Liver (tissue), 9 donors: ENCODE data around the gene CBL. TPM values are rescaled to one million over a fixed set of nuclear protein-coding genes. Genes with fewer than 3 reads are reported as not detected.

ENCODE experiments used
- DNase-seq: peaks from one replicate; pipeline ENCODE4 v3.0.0-alpha.2; 2017; ENCODE audit warnings: low spot score
- H3K27ac ChIP-seq, 2 donors: one replicate each; pipeline ENCODE4 v1.7.0; 2013; ENCODE audit warnings: inconsistent platforms in 2 of 2, low read length in 2 of 2, control low read depth in 1 of 2, low read depth in 1 of 2, mild to moderate bottlenecking in 1 of 2
- H3K27me3 ChIP-seq, 4 donors: one replicate each; pipeline versions ENCODE4 v1.6.1 to v1.7.0; 2013; ENCODE audit warnings: low read length in 3 of 4, inconsistent platforms in 1 of 4, mild to moderate bottlenecking in 1 of 4, moderate library complexity in 1 of 4; ENCODE audit not compliant: control insufficient read depth in 4 of 4, insufficient read depth in 4 of 4
- H3K36me3 ChIP-seq, 4 donors: one replicate each; pipeline versions ENCODE4 v1.6.1 to v1.7.0; 2013; ENCODE audit warnings: low read length in 3 of 4, mild to moderate bottlenecking in 3 of 4, low read depth in 1 of 4, moderate library complexity in 1 of 4; ENCODE audit not compliant: control insufficient read depth in 4 of 4, insufficient read depth in 3 of 4
- H3K4me1 ChIP-seq, 4 donors: one replicate each; pipeline versions ENCODE4 v1.6.1 to v1.7.0; 2013; ENCODE audit warnings: low read length in 3 of 4, mild to moderate bottlenecking in 3 of 4, moderate library complexity in 1 of 4; ENCODE audit not compliant: control insufficient read depth in 4 of 4, insufficient read depth in 4 of 4
- H3K4me3 ChIP-seq, 3 donors: one replicate each; pipeline versions ENCODE4 v1.6.1 to v1.7.0; 2013; ENCODE audit warnings: low read length in 3 of 3, control low read depth in 1 of 3, low read depth in 1 of 3, mild to moderate bottlenecking in 1 of 3
- H3K9ac ChIP-seq, 2 donors: one replicate each; pipeline ENCODE4 v1.7.0; 2013; ENCODE audit warnings: low read length in 2 of 2, mild to moderate bottlenecking in 2 of 2, moderate library complexity in 2 of 2, control low read depth in 1 of 2, low read depth in 1 of 2
- H3K9me3 ChIP-seq, 4 donors: one replicate each; pipeline versions ENCODE4 v1.6.1 to v1.7.0; 2013; ENCODE audit warnings: low read length in 3 of 4; ENCODE audit not compliant: control insufficient read depth in 4 of 4
- EGR1 ChIP-seq, 2 donors: IDR thresholded peaks; 2 replicates each; pipeline ENCODE4 v1.6.1; 2016 to 2018; ENCODE audit warnings: antibody characterized with exemption in 2 of 2, low read depth in 2 of 2
- FOXA1 ChIP-seq: IDR thresholded peaks from 2 replicates; pipeline ENCODE4 v1.6.1; 2016; ENCODE audit warnings: antibody characterized with exemption
- FOXA2 ChIP-seq: IDR thresholded peaks from 2 replicates; pipeline ENCODE4 v1.6.1; 2016; ENCODE audit warnings: antibody characterized with exemption
- GABPA ChIP-seq, 2 donors: IDR thresholded peaks in 1 of 2; conservative IDR thresholded peaks in 1 of 2; 2 replicates each; pipeline ENCODE4 v1.6.1; 2016; ENCODE audit warnings: antibody characterized with exemption in 2 of 2, mild to moderate bottlenecking in 1 of 2, moderate library complexity in 1 of 2
- HNF4A ChIP-seq, 2 donors: conservative IDR thresholded peaks; 2 replicates each; pipeline ENCODE4 v1.6.1; 2016; ENCODE audit warnings: antibody characterized with exemption in 2 of 2, mild to moderate bottlenecking in 2 of 2
- JUND ChIP-seq, 2 donors: IDR thresholded peaks; 2 replicates each; pipeline ENCODE4 v1.6.1; 2016; ENCODE audit warnings: antibody characterized with exemption in 2 of 2
- NR2F2 ChIP-seq: IDR thresholded peaks from 2 replicates; pipeline ENCODE4 v1.6.1; 2016; ENCODE audit warnings: antibody characterized with exemption
- RAD21 ChIP-seq, 2 donors: IDR thresholded peaks; 2 replicates each; pipeline ENCODE4 v1.6.1; 2016; ENCODE audit warnings: antibody characterized with exemption in 2 of 2, mild to moderate bottlenecking in 2 of 2
- RXRA ChIP-seq, 2 donors: IDR thresholded peaks; 2 replicates each; pipeline ENCODE4 v1.6.1; 2017 to 2018; ENCODE audit warnings: antibody characterized with exemption in 2 of 2, mild to moderate bottlenecking in 1 of 2
- SP1 ChIP-seq: IDR thresholded peaks from 2 replicates; pipeline ENCODE4 v1.6.1; 2018; ENCODE audit warnings: antibody characterized with exemption, mild to moderate bottlenecking
- TAF1 ChIP-seq: conservative IDR thresholded peaks from 2 replicates; pipeline ENCODE4 v1.6.1; 2016; ENCODE audit warnings: antibody characterized with exemption, mild to moderate bottlenecking
- YY1 ChIP-seq: IDR thresholded peaks from 2 replicates; pipeline ENCODE4 v1.6.1; 2016; ENCODE audit warnings: antibody characterized with exemption, mild to moderate bottlenecking
- WGBS: extraction: QIAGEN DNeasy Blood & Tissue Kit; methylation state at CpG from one replicate; pipeline ENCODE4 v1.1.7; 2013; 5-methylcytosine and 5-hydroxymethylcytosine counted together
- polyA plus RNA-seq, 2 donors: library from polyadenylated mRNA; stranded (reverse) in 1 of 2; unstranded in 1 of 2; fragments of 200-250 nt in 1 of 2; fragments of >200 nt in 1 of 2; fragmentation: Nextera tagmentation in 1 of 2; extraction: Ambion mirVana in 1 of 2; gene quantifications; one replicate each; pipeline versions ENCODE4 v1.2.1 to v1.2.3, GENCODE V29; 2013 to 2015
- total RNA-seq, 2 donors: library from RNA; depleted of rRNA; stranded (reverse); fragments of >200 nt; gene quantifications; one replicate each; pipeline ENCODE4 v1.2.3, GENCODE V29; 2014
- TF ChIP-seq, protein P1 (sequence below): IDR thresholded peaks from 2 replicates; pipeline ENCODE4 v1.6.1; 2016; ENCODE audit warnings: antibody characterized with exemption, mild to moderate bottlenecking
- TF ChIP-seq, protein P2 (sequence below): IDR thresholded peaks from 2 replicates; pipeline ENCODE4 v1.6.1; 2016; ENCODE audit warnings: antibody characterized with exemption
- TF ChIP-seq, protein P3 (sequence below): IDR thresholded peaks from 2 replicates; pipeline ENCODE4 v1.6.1; 2016; ENCODE audit warnings: antibody characterized with exemption
- TF ChIP-seq, protein P4 (sequence below): fragments of 150-350 bp; IDR thresholded peaks from 2 replicates; pipeline ENCODE4 v1.5.1; 2017; ENCODE audit warnings: improper control_type of control experiment, low read depth, low read length; ENCODE audit not compliant: missing input control
- TF ChIP-seq, protein P5 (sequence below): IDR thresholded peaks from 2 replicates; pipeline ENCODE4 v1.6.1; 2016; ENCODE audit warnings: antibody characterized with exemption
- donor health status: healthy.
- donor health status: healthy.
- donor health status: healthy.
- donor health status: healthy.
- donor health status: healthy.

CBL gene
- total and polyA plus RNA-seq, 4 donors: 1.6 to 5.5 (median 3.5) TPM

DNA sequence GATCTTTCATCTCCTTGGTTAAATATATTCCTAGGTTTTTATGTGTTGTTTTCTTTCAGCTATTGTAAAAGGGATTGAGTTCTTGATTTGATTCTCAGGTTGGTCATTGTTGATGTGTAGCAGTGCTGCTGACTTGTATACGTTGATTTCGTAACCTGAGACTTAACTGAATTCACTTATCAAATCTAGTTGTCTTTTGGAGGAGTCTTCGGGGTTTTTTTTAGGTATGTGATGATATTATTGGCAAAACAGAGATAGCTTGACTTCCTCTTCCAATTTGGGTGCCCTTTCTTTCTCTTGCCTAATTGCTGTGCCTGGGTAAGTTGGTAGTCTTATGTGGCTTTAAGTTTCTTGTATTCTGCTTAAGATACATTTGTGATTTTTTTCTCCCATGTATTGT lies 52.8 kb downstream of the CBL start:
- Histone ChIP-seq H3K4me1 (peaks cover 0 to 4% (median 0%) of the 10 kb centered on the region in 4 donors), H3K4me3 (no peak overlapping the region), H3K9ac (no peak overlapping the region), H3K27me3 (no peaks in the 10 kb centered on the region), H3K9me3 (no peaks in the 10 kb centered on the region), H3K36me3 (no peaks in the 10 kb centered on the region), H3K27ac (no peak overlapping the region)
- DNase-seq: no peak
- no peak for TF ChIP-seq YY1
- no peak for TF ChIP-seq TAF1
- TF ChIP-seq, protein P1, sequence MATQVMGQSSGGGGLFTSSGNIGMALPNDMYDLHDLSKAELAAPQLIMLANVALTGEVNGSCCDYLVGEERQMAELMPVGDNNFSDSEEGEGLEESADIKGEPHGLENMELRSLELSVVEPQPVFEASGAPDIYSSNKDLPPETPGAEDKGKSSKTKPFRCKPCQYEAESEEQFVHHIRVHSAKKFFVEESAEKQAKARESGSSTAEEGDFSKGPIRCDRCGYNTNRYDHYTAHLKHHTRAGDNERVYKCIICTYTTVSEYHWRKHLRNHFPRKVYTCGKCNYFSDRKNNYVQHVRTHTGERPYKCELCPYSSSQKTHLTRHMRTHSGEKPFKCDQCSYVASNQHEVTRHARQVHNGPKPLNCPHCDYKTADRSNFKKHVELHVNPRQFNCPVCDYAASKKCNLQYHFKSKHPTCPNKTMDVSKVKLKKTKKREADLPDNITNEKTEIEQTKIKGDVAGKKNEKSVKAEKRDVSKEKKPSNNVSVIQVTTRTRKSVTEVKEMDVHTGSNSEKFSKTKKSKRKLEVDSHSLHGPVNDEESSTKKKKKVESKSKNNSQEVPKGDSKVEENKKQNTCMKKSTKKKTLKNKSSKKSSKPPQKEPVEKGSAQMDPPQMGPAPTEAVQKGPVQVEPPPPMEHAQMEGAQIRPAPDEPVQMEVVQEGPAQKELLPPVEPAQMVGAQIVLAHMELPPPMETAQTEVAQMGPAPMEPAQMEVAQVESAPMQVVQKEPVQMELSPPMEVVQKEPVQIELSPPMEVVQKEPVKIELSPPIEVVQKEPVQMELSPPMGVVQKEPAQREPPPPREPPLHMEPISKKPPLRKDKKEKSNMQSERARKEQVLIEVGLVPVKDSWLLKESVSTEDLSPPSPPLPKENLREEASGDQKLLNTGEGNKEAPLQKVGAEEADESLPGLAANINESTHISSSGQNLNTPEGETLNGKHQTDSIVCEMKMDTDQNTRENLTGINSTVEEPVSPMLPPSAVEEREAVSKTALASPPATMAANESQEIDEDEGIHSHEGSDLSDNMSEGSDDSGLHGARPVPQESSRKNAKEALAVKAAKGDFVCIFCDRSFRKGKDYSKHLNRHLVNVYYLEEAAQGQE: no peak
- TF ChIP-seq GABPA (IDR thresholded peaks at IDR 0.05 in 1 of 2, conservative IDR thresholded peaks at IDR 0.05 in 1 of 2): no peak
- no peak for TF ChIP-seq JUND (IDR thresholded peaks at IDR 0.05)
- TF ChIP-seq FOXA2: no peak
- TF ChIP-seq SP1: no peak
- TF ChIP-seq, protein P2, sequence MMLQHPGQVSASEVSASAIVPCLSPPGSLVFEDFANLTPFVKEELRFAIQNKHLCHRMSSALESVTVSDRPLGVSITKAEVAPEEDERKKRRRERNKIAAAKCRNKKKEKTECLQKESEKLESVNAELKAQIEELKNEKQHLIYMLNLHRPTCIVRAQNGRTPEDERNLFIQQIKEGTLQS: no peak
- TF ChIP-seq, protein P3, sequence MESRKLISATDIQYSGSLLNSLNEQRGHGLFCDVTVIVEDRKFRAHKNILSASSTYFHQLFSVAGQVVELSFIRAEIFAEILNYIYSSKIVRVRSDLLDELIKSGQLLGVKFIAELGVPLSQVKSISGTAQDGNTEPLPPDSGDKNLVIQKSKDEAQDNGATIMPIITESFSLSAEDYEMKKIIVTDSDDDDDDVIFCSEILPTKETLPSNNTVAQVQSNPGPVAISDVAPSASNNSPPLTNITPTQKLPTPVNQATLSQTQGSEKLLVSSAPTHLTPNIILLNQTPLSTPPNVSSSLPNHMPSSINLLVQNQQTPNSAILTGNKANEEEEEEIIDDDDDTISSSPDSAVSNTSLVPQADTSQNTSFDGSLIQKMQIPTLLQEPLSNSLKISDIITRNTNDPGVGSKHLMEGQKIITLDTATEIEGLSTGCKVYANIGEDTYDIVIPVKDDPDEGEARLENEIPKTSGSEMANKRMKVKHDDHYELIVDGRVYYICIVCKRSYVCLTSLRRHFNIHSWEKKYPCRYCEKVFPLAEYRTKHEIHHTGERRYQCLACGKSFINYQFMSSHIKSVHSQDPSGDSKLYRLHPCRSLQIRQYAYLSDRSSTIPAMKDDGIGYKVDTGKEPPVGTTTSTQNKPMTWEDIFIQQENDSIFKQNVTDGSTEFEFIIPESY: no peak
- no peak for TF ChIP-seq RAD21 (IDR thresholded peaks at IDR 0.05)
- 74% methylated on average over 3 of the region's 3 CpGs for WGBS

DNA sequence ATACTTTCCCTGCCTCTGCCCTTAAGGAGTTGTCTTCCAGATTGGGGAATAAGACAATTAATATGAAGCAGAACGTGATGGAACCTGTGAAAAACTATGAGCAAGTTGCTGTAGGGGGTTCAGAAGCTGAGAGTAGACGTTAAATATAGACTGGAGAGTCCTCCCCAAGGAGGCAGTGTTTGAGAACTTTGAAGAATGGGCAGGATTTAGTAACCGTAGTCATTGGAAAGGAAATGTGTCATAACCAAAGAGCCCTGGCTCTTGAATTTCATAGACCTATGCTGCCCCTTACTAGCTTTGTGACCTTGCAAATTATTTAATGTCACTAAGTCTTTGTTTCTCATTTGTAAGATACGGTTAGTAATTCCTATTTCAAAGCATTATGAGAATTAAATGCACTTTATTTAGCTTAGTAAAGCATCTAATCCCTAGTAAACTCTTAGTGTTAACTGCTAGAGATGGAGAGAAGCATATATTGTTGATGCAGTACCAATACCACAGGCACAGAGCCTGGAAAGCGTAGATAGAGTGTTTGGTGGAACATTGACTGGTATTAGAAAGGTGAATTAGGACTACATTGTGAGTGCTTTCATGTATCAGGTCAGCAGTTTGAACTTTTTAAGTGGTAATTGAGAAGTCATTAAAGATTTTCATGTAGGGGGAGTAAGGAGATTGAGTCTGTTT lies 56.7 kb downstream of the CBL start:
- 81% methylated on average over 5 of the region's 5 CpGs for WGBS
- DNase-seq: no peak
- Histone ChIP-seq H3K27ac (peak overlapping the region in 1 of 2 donors; percentile 31), H3K9me3 (no peaks in the 10 kb centered on the region), H3K9ac (no peak overlapping the region), H3K36me3 (no peaks in the 10 kb centered on the region), H3K4me1 (peaks cover 0 to 4% (median under 1%) of the 10 kb centered on the region in 4 donors), H3K27me3 (no peaks in the 10 kb centered on the region), H3K4me3 (no peak overlapping the region)
- TF ChIP-seq TAF1 (no peak), FOXA1 (no peak), YY1 (no peak), HNF4A (conservative IDR thresholded peaks at IDR 0.05) (no peak), GABPA (IDR thresholded peaks at IDR 0.05 in 1 of 2, conservative IDR thresholded peaks at IDR 0.05 in 1 of 2) (no peak), FOXA2 (no peak), RXRA (IDR thresholded peaks at IDR 0.05) (no peak), NR2F2 (no peak), EGR1 (IDR thresholded peaks at IDR 0.05; ENCODE audit: low read depth in 2 of 2) (no peak), RAD21 (IDR thresholded peaks at IDR 0.05) (no peak), JUND (IDR thresholded peaks at IDR 0.05) (no peak)
- TF ChIP-seq, protein P3: no peak
- TF ChIP-seq, protein P4, sequence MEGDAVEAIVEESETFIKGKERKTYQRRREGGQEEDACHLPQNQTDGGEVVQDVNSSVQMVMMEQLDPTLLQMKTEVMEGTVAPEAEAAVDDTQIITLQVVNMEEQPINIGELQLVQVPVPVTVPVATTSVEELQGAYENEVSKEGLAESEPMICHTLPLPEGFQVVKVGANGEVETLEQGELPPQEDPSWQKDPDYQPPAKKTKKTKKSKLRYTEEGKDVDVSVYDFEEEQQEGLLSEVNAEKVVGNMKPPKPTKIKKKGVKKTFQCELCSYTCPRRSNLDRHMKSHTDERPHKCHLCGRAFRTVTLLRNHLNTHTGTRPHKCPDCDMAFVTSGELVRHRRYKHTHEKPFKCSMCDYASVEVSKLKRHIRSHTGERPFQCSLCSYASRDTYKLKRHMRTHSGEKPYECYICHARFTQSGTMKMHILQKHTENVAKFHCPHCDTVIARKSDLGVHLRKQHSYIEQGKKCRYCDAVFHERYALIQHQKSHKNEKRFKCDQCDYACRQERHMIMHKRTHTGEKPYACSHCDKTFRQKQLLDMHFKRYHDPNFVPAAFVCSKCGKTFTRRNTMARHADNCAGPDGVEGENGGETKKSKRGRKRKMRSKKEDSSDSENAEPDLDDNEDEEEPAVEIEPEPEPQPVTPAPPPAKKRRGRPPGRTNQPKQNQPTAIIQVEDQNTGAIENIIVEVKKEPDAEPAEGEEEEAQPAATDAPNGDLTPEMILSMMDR: no peak
- TF ChIP-seq, protein P5, sequence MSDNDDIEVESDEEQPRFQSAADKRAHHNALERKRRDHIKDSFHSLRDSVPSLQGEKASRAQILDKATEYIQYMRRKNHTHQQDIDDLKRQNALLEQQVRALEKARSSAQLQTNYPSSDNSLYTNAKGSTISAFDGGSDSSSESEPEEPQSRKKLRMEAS: no peak
- TF ChIP-seq, protein P2: no peak
